ENCODE results near the gene RPS21. TPM values are rescaled to one million over a fixed set of nuclear protein-coding genes. Genes with fewer than 3 reads are reported as not detected.

Gene RPS21
- total and polyA plus RNA-seq, 4 donors = 222 to 4,827 (median 2,651) TPM

- H3K36me3 ChIP-seq (ENCODE audit: control insufficient read depth in 4 of 4, insufficient read depth in 4 of 4, low read length in 4 of 4) = no peaks in the 10 kb centered on the region
- H3K9ac ChIP-seq (ENCODE audit: insufficient read depth in 1 of 2, low read length in 2 of 2) = no peak overlapping the region
- H3K4me3 ChIP-seq = no peak overlapping the region
- TF ChIP-seq CTCF (IDR thresholded peaks at IDR 0.05; ENCODE audit: control extremely low read depth, extremely low read depth) = no peak
- no peaks in the 10 kb centered on the region for H3K9me3 ChIP-seq (ENCODE audit: control insufficient read depth in 4 of 4, insufficient read depth in 3 of 4, low read length in 3 of 4)
- H3K27ac ChIP-seq (ENCODE audit: low read depth in 1 of 2, low read length in 1 of 2) = no peak overlapping the region
- no peaks in the 10 kb centered on the region for H3K27me3 ChIP-seq (ENCODE audit: control insufficient read depth in 3 of 3, insufficient read depth in 3 of 3, low read length in 2 of 3)
- ATAC-seq (ENCODE audit: insufficient read depth, low FRiP score) (no peak), DNase-seq (peak in 2 of 3 donors; percentile 72 to 81)
- 72 to 87% methylated on average over 22 to 24 of the region's 24 CpGs for WGBS, 2 donors
- peaks cover 0 to 67% (median 31%) of the 10 kb centered on the region in 5 donors for H3K4me1 ChIP-seq (ENCODE audit: control insufficient read depth in 5 of 5, insufficient read depth in 5 of 5, low read length in 5 of 5)
These were observed 51.0 kb downstream of the RPS21 start for GRCh38 chr20:62437927-62438326.

Other genes with a start within 250 kb of the RPS21 start
- gene PSMA7, start 243.7 kb upstream of the RPS21 start, total RNA-seq = 100 to 1,000 TPM; 100 to 289 TPM
- 100 to 1,000 TPM; 226 to 478 TPM for gene PSMA7, start 243.7 kb upstream of the RPS21 start, polyA plus RNA-seq
- 10 to 100 TPM; 15.1 to 24.1 TPM for gene SS18L1, start 243.3 kb upstream of the RPS21 start, total RNA-seq
- gene SS18L1, start 243.3 kb upstream of the RPS21 start, polyA plus RNA-seq = 10 to 100 TPM in 1 of 2 donors, 1 to 10 TPM in 1; 7.2 to 14.6 TPM
- gene MTG2, start 204.1 kb upstream of the RPS21 start, total RNA-seq = 10 to 100 TPM; 18.3 to 35.5 TPM
- gene MTG2, start 204.1 kb upstream of the RPS21 start, polyA plus RNA-seq = 10 to 100 TPM; 23.4 to 33.7 TPM
- gene HRH3, start 166.8 kb upstream of the RPS21 start, total RNA-seq = not detected
- not detected for gene HRH3, start 166.8 kb upstream of the RPS21 start, polyA plus RNA-seq
- 10 to 100 TPM; 36.4 to 48.0 TPM for gene OSBPL2, start 148.6 kb upstream of the RPS21 start, total RNA-seq
- 10 to 100 TPM; 13.2 to 19.1 TPM for gene OSBPL2, start 148.6 kb upstream of the RPS21 start, polyA plus RNA-seq
- gene ADRM1, start 84.1 kb upstream of the RPS21 start, total RNA-seq = 100 to 1,000 TPM in 1 of 2 donors, 10 to 100 TPM in 1; 43.1 to 104 TPM
- 100 to 1,000 TPM; 108 to 140 TPM for gene ADRM1, start 84.1 kb upstream of the RPS21 start, polyA plus RNA-seq
- gene LAMA5, start 19.8 kb upstream of the RPS21 start, total RNA-seq = 100 to 1,000 TPM; 209 to 315 TPM
- gene LAMA5, start 19.8 kb upstream of the RPS21 start, polyA plus RNA-seq = 100 to 1,000 TPM; 116 to 279 TPM
- 1 to 10 TPM; 3.5 to 4.4 TPM for gene CABLES2, start 20.2 kb downstream of the RPS21 start, total RNA-seq
- 1 to 10 TPM; 1.9 to 3.7 TPM for gene CABLES2, start 20.2 kb downstream of the RPS21 start, polyA plus RNA-seq
- 1 to 10 TPM; 1.0 to 1.3 TPM for gene RBBP8NL, start 40.4 kb downstream of the RPS21 start, total RNA-seq
- 1 to 10 TPM in 1 of 2 donors, under 1 TPM in 1; 0.21 to 1.2 TPM for gene RBBP8NL, start 40.4 kb downstream of the RPS21 start, polyA plus RNA-seq
- 10 to 100 TPM in 1 of 2 donors, 1 to 10 TPM in 1; 1.4 to 15.2 TPM for gene GATA5, start 88.9 kb downstream of the RPS21 start, total RNA-seq
- gene GATA5, start 88.9 kb downstream of the RPS21 start, polyA plus RNA-seq = 1 to 10 TPM in 1 of 2 donors, under 1 TPM in 1; 0.49 to 1.2 TPM